ENCODE data around the gene ASRGL1. TPM values are rescaled to one million over a fixed set of nuclear protein-coding genes. Genes with fewer than 3 reads are reported as not detected.
"Not testable (repeated sequence)": the region's sequence is repeated elsewhere in the genome, so short reads cannot be mapped to it uniquely, and the experiment has no call there.

ASRGL1 gene
- total RNA-seq, 1 donor from 2014 or later, result 54.8 TPM

GRCh38 chr11:62359475-62359874 is 22.2 kb downstream of the ASRGL1 start:
- intact Hi-C loops (cut with DNase I), result no loop called here
- no peaks in the 10 kb centered on the region for H3K27me3 ChIP-seq
- ATAC-seq, result no peak
- no peak for DNase-seq
- peaks cover 14% of the 10 kb centered on the region for H3K36me3 ChIP-seq
- H3K27ac ChIP-seq, result no peak overlapping the region
- TF ChIP-seq CTCF (IDR thresholded peaks at IDR 0.05), result no peak
- H3K4me3 ChIP-seq, result no peak overlapping the region
- H3K4me1 ChIP-seq, result no peaks in the 10 kb centered on the region
- no peaks in the 10 kb centered on the region for H3K9me3 ChIP-seq

- Histone ChIP-seq H3K4me1 (no peaks in the 10 kb centered on the region), H3K27ac (no peak overlapping the region), H3K36me3 (peaks cover 14% of the 10 kb centered on the region), H3K4me3 (no peak overlapping the region), H3K27me3 (no peaks in the 10 kb centered on the region), H3K9me3 (no peaks in the 10 kb centered on the region)
- no peak for DNase-seq
- ATAC-seq, result no peak
- no peak for TF ChIP-seq CTCF (IDR thresholded peaks at IDR 0.05)
- intact Hi-C loops (cut with DNase I), result no loop called here
Measured at GRCh38 chr11:62360685-62361084, 23.4 kb downstream of the ASRGL1 start.

- H3K9me3 ChIP-seq, H3K36me3 ChIP-seq, H3K27ac ChIP-seq: not testable (repeated sequence)
Measured at GRCh38 chr11:62368861-62369477, 31.7 kb downstream of the ASRGL1 start.

GRCh38 chr11:62370743-62371440 is 33.6 kb downstream of the ASRGL1 start:
- TF ChIP-seq CTCF (IDR thresholded peaks at IDR 0.05), result no peak
- H3K36me3 ChIP-seq, result no peaks in the 10 kb centered on the region
- no peaks in the 10 kb centered on the region for H3K4me1 ChIP-seq
- no peak overlapping the region for H3K4me3 ChIP-seq
- ATAC-seq (peak; percentile 87), DNase-seq (peak; percentile 75)
- intact Hi-C loops (cut with DNase I), result no loop called here
- H3K27me3 ChIP-seq, result no peaks in the 10 kb centered on the region
- no peaks in the 10 kb centered on the region for H3K9me3 ChIP-seq
- H3K27ac ChIP-seq, result peak overlapping the region; percentile 47

More at GRCh38 chr11:62368861-62369477, 31.7 kb downstream of the ASRGL1 start:
- H3K4me1 ChIP-seq; DNase-seq; ATAC-seq; H3K27me3 ChIP-seq; intact Hi-C loops (cut with DNase I); H3K4me3 ChIP-seq: not testable (repeated sequence)

- Histone ChIP-seq H3K4me3 (no peak overlapping the region), H3K27ac (no peak overlapping the region), H3K27me3 (no peaks in the 10 kb centered on the region), H3K36me3 (no peaks in the 10 kb centered on the region), H3K9me3 (no peaks in the 10 kb centered on the region), H3K4me1 (no peaks in the 10 kb centered on the region)
- no peak for DNase-seq
- ATAC-seq, result no peak
- TF ChIP-seq CTCF (IDR thresholded peaks at IDR 0.05), result no peak
- intact Hi-C loops (cut with DNase I), result no loop called here
Measured at GRCh38 chr11:62372871-62373270, 35.6 kb downstream of the ASRGL1 start.

GRCh38 chr11:62373464-62374119 is 36.3 kb downstream of the ASRGL1 start:
- intact Hi-C loops (cut with DNase I), result no loop called here
- ATAC-seq, result no peak
- Histone ChIP-seq H3K27ac (no peak overlapping the region), H3K36me3 (no peaks in the 10 kb centered on the region), H3K4me3 (no peak overlapping the region), H3K9me3 (no peaks in the 10 kb centered on the region), H3K4me1 (peaks cover 4% of the 10 kb centered on the region), H3K27me3 (no peaks in the 10 kb centered on the region)
- TF ChIP-seq CTCF (IDR thresholded peaks at IDR 0.05), result no peak
- no peak for DNase-seq

Measured in upper lobe of right lung (tissue), 1 donor.